B cell (primary cell): Measurements from ENCODE around the gene GCFC2.

Experiments used
- CTCF ChIP-seq: fragments of 200-600 bp; IDR thresholded peaks from one replicate; pipeline ENCODE4 v1.8.0; 2022; ENCODE audit warnings: antibody characterized with exemption, mild to moderate bottlenecking
- EZH2 ChIP-seq: IDR thresholded peaks from 2 replicates; pipeline ENCODE4 v1.6.1; 2012; ENCODE audit warnings: borderline replicate concordance, low read depth, mild to moderate bottlenecking, moderate library complexity, low read length; ENCODE audit not compliant: insufficient read depth, poor library complexity, severe bottlenecking

GRCh38 chr2:75751824-75752468 is 41.2 kb upstream of the GCFC2 start:
- TF ChIP-seq CTCF (no peak), EZH2 (no peak)
